ENCODE measurements around the gene FAM151B. TPM values are rescaled to one million over a fixed set of nuclear protein-coding genes. Genes with fewer than 3 reads are reported as not detected.

The FAM151B gene
- total and polyA plus RNA-seq, 2 of the 13 experiments (the other 11 are each of a cell fraction or from before 2014, with no cell fraction given): 0.61 to 1.0 TPM

DNA sequence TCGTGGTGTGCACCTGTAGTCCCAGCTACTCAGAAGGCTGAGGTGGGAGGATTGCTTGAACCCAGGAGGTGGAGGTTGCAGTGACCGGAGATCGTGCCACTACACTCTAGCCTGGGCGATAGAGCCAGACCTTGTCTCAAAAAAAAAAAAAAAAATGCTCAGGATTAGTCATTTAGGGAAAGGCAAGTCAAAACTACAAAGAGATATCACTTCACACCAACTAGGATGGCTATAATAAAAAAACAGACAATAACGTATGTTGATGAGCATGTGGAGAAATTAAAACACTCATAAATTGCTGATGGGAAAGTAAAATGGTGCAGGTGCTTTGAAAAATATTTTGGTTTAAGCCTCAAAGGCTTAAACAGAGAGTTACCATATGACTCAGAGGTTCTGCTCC, 88.5 kb downstream of the FAM151B start (continued):
- TF ChIP-seq, protein P1, sequence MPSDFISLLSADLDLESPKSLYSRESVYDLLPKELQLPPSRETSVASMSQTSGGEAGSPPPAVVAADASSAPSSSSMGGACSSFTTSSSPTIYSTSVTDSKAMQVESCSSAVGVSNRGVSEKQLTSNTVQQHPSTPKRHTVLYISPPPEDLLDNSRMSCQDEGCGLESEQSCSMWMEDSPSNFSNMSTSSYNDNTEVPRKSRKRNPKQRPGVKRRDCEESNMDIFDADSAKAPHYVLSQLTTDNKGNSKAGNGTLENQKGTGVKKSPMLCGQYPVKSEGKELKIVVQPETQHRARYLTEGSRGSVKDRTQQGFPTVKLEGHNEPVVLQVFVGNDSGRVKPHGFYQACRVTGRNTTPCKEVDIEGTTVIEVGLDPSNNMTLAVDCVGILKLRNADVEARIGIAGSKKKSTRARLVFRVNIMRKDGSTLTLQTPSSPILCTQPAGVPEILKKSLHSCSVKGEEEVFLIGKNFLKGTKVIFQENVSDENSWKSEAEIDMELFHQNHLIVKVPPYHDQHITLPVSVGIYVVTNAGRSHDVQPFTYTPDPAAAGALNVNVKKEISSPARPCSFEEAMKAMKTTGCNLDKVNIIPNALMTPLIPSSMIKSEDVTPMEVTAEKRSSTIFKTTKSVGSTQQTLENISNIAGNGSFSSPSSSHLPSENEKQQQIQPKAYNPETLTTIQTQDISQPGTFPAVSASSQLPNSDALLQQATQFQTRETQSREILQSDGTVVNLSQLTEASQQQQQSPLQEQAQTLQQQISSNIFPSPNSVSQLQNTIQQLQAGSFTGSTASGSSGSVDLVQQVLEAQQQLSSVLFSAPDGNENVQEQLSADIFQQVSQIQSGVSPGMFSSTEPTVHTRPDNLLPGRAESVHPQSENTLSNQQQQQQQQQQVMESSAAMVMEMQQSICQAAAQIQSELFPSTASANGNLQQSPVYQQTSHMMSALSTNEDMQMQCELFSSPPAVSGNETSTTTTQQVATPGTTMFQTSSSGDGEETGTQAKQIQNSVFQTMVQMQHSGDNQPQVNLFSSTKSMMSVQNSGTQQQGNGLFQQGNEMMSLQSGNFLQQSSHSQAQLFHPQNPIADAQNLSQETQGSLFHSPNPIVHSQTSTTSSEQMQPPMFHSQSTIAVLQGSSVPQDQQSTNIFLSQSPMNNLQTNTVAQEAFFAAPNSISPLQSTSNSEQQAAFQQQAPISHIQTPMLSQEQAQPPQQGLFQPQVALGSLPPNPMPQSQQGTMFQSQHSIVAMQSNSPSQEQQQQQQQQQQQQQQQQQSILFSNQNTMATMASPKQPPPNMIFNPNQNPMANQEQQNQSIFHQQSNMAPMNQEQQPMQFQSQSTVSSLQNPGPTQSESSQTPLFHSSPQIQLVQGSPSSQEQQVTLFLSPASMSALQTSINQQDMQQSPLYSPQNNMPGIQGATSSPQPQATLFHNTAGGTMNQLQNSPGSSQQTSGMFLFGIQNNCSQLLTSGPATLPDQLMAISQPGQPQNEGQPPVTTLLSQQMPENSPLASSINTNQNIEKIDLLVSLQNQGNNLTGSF (CRISPR knock-in tag; IDR thresholded peaks at IDR 0.05): no peak
- no peak for TF ChIP-seq TSC22D2 (CRISPR knock-in tag; IDR thresholded peaks at IDR 0.05; ENCODE audit: borderline replicate concordance)
- no peak for TF ChIP-seq ZNF772 (CRISPR knock-in tag; IDR thresholded peaks at IDR 0.05)

DNA sequence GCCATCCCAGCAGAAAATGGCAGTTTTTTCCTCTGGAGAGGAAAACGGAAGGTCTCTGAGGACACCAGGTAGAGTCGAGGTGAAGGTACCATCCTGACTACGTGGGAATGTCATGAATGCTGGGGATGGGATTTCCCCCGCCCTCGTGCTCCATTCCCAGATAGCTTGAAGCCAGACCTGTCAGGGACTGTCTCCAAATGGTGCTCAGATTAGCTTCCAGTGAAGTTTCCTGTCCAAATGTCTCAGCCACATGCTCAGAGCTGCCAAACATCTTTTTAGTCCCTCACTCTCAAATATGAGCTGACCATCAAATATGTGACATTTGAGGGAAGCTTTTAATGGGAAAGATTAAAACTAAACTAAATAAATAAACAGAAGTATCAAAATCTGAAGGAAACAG, 89.8 kb downstream of the FAM151B start:
- TF ChIP-seq ATF4 (CRISPR knock-in tag; IDR thresholded peaks at IDR 0.05) (no peak), GABPA (IDR thresholded peaks at IDR 0.05; ENCODE audit: low read depth, low read length) (no peak), GABPA (CRISPR knock-in tag; IDR thresholded peaks at IDR 0.05; ENCODE audit: low read depth) (no peak), U2AF1 (optimal IDR thresholded peaks at IDR 0.05; ENCODE audit: low read depth, low read length) (no peak), ZNF30 (CRISPR knock-in tag; IDR thresholded peaks at IDR 0.05) (no peak), ATRX (CRISPR knock-in tag; IDR thresholded peaks at IDR 0.05; ENCODE audit: borderline replicate concordance) (no peak), ZBTB21 (CRISPR knock-in tag; IDR thresholded peaks at IDR 0.05) (no peak), TBX2 (CRISPR knock-in tag; IDR thresholded peaks at IDR 0.05; ENCODE audit: borderline replicate concordance) (no peak), ZKSCAN1 (IDR thresholded peaks at IDR 0.05; ENCODE audit: low read length) (no peak), GZF1 (CRISPR knock-in tag; IDR thresholded peaks at IDR 0.05) (no peak), ZNF563 (CRISPR knock-in tag; IDR thresholded peaks at IDR 0.05) (no peak), IRF2 (CRISPR knock-in tag; IDR thresholded peaks at IDR 0.05) (no peak), PHB2 (IDR thresholded peaks at IDR 0.05; ENCODE audit: partially characterized antibody) (no peak), MEIS2 (CRISPR knock-in tag; IDR thresholded peaks at IDR 0.05) (no peak)
- TF ChIP-seq, protein P2, sequence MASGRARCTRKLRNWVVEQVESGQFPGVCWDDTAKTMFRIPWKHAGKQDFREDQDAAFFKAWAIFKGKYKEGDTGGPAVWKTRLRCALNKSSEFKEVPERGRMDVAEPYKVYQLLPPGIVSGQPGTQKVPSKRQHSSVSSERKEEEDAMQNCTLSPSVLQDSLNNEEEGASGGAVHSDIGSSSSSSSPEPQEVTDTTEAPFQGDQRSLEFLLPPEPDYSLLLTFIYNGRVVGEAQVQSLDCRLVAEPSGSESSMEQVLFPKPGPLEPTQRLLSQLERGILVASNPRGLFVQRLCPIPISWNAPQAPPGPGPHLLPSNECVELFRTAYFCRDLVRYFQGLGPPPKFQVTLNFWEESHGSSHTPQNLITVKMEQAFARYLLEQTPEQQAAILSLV (CRISPR knock-in tag; IDR thresholded peaks at IDR 0.05; ENCODE audit: borderline replicate concordance): no peak
- Histone ChIP-seq H3K27me3 (ENCODE audit: control insufficient read depth in 1 of 2, insufficient read depth in 2 of 2, low read length in 2 of 2) (peaks cover 0 to 7% of the 10 kb centered on the region in 2 experiments; a peak in 4 of 5 replicates), H3K4me2 (ENCODE audit: low read depth, low read length) (no peak overlapping the region), H4K20me1 (ENCODE audit: insufficient read depth, low read length) (no peaks in the 10 kb centered on the region), H3K9me3 (ENCODE audit: low read length) (no peaks in the 10 kb centered on the region), H3K79me2 (ENCODE audit: insufficient read depth, low read length) (no peaks in the 10 kb centered on the region), H3K9ac (ENCODE audit: insufficient read depth, low read depth, low read length) (no peak overlapping the region), H3K4me3 (replicated peaks in 1 of 3; ENCODE audit: insufficient read depth in 1 of 3, low read depth in 2 of 3, low read length in 3 of 3) (no peak overlapping the region), H3K36me3 (replicated peaks in 1 of 2; ENCODE audit: control insufficient read depth in 1 of 2, insufficient read depth in 2 of 2, low read length in 2 of 2) (no peaks in the 10 kb centered on the region), H2AFZ (ENCODE audit: low read length) (no peak overlapping the region), H3K4me1 (ENCODE audit: insufficient read depth, low read length) (no peaks in the 10 kb centered on the region), H3K27ac (ENCODE audit: extremely low read length, insufficient read depth, low read length) (no peak overlapping the region)
- POLR2A ChIA-PET: no interaction called here
- BruUV-seq (replicated peaks): no TSS peak
- no peak for FAIRE-seq
- in situ Hi-C loops (cut with HindIII; ENCODE audit: extremely low pct_ligation_motif_present, low pct_unique_long_range_greater_than_20kb) (no loop called here), intact Hi-C loops (cut with micrococcal nuclease; ENCODE audit: unreplicated experiment) (no loop called here)
- 6% methylated on average over 5 of the region's 5 CpGs for WGBS (ENCODE audit: low lambda C conversion rate)
- no peak for ATAC-seq
- CTCF ChIA-PET (ENCODE audit: low intra/inter-chr PET ratio, low total read pairs): no interaction called here
- no peak for DNase-seq (ENCODE audit: low spot score)

Measured in HepG2 (cell line).